ENCODE measurements around the gene FEM1B.

FEM1B gene

GRCh38 chr15:68249058-68249713 is 28.4 kb upstream of the FEM1B start:
- ChIA-PET CTCF (interaction anchor here (0.8 to 7.8 kb wide), 2 partner anchors 57 to 290 kb away, joined by 3 to 158 read pairs; no protein-coding TSS in a partner anchor), POLR2A (no interaction called here)
- Histone ChIP-seq H3K36me3 (ENCODE audit: control insufficient read depth in 2 of 2, insufficient read depth in 1 of 2, low read length in 2 of 2) (no peaks in the 10 kb centered on the region), H3K27ac (ENCODE audit: extremely low read depth, low read depth, low read length) (no peak overlapping the region), H3K4me3 (ENCODE audit: low read depth, low read length) (no peak overlapping the region), H3K9me3 (ENCODE audit: control insufficient read depth, insufficient read depth, low read depth, low read length) (no peaks in the 10 kb centered on the region; the same call in none of the 2 replicates), H3K4me1 (ENCODE audit: control insufficient read depth, insufficient read depth, low read length) (0 out of 2 replicates have a peak, but pooled peaks cover 2% of the 10 kb centered on the region)
- TF ChIP-seq ZNF146 (tag by site-specific recombination; IDR thresholded peaks at IDR 0.05) = peak; percentile 40
- no peak for TF ChIP-seq ZNF292 (tag by site-specific recombination; IDR thresholded peaks at IDR 0.05; ENCODE audit: borderline replicate concordance, low read depth)

GRCh38 chr15:68252925-68253534 is 24.5 kb upstream of the FEM1B start:
- Histone ChIP-seq H3K4me3 (ENCODE audit: low read depth, low read length) (no peak overlapping the region), H3K27ac (ENCODE audit: extremely low read depth, low read depth, low read length) (no peak overlapping the region), H3K4me1 (ENCODE audit: control insufficient read depth, insufficient read depth, low read length) (0 out of 2 replicates have a peak, but pooled peaks cover 2% of the 10 kb centered on the region), H3K36me3 (ENCODE audit: control insufficient read depth in 2 of 2, insufficient read depth in 1 of 2, low read length in 2 of 2) (no peaks in the 10 kb centered on the region), H3K9me3 (ENCODE audit: control insufficient read depth, insufficient read depth, low read depth, low read length) (no peaks in the 10 kb centered on the region; the same call in 1 of the 2 replicates)
- POLR2A ChIA-PET = interaction anchor here (0.6 to 1.4 kb wide), 8 partner anchors 9 to 1985 kb away, joined by 3 to 12 read pairs (median 3); partner anchors contain the start of gene FEM1B
- TF ChIP-seq ZNF654 (tag by site-specific recombination; IDR thresholded peaks at IDR 0.05; ENCODE audit: low read depth) (peak; percentile 93), ZNF660 (tag by site-specific recombination; IDR thresholded peaks at IDR 0.05) (peak; percentile 74), GLIS1 (tag by site-specific recombination; IDR thresholded peaks at IDR 0.05) (no peak), ZNF2 (tag by site-specific recombination; IDR thresholded peaks at IDR 0.05) (peak; percentile 57; the same call in 1 of the 2 replicates), KLF16 (tag by site-specific recombination; IDR thresholded peaks at IDR 0.05) (no peak), ZNF24 (tag by site-specific recombination; IDR thresholded peaks at IDR 0.05) (0 out of 2 replicates have a peak, but pooled peaks have one; percentile 43), PRDM1 (tag by site-specific recombination; IDR thresholded peaks at IDR 0.05) (peak; percentile 89)
- TF ChIP-seq, protein P1, sequence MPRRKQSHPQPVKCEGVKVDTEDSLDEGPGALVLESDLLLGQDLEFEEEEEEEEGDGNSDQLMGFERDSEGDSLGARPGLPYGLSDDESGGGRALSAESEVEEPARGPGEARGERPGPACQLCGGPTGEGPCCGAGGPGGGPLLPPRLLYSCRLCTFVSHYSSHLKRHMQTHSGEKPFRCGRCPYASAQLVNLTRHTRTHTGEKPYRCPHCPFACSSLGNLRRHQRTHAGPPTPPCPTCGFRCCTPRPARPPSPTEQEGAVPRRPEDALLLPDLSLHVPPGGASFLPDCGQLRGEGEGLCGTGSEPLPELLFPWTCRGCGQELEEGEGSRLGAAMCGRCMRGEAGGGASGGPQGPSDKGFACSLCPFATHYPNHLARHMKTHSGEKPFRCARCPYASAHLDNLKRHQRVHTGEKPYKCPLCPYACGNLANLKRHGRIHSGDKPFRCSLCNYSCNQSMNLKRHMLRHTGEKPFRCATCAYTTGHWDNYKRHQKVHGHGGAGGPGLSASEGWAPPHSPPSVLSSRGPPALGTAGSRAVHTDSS (tag by site-specific recombination; IDR thresholded peaks at IDR 0.05) = no peak
- TF ChIP-seq, protein P2, sequence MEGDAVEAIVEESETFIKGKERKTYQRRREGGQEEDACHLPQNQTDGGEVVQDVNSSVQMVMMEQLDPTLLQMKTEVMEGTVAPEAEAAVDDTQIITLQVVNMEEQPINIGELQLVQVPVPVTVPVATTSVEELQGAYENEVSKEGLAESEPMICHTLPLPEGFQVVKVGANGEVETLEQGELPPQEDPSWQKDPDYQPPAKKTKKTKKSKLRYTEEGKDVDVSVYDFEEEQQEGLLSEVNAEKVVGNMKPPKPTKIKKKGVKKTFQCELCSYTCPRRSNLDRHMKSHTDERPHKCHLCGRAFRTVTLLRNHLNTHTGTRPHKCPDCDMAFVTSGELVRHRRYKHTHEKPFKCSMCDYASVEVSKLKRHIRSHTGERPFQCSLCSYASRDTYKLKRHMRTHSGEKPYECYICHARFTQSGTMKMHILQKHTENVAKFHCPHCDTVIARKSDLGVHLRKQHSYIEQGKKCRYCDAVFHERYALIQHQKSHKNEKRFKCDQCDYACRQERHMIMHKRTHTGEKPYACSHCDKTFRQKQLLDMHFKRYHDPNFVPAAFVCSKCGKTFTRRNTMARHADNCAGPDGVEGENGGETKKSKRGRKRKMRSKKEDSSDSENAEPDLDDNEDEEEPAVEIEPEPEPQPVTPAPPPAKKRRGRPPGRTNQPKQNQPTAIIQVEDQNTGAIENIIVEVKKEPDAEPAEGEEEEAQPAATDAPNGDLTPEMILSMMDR (tag by site-specific recombination; IDR thresholded peaks at IDR 0.05) = peak; percentile 80
- CTCF ChIA-PET = interaction anchor here (0.5 to 7.8 kb wide), 55 partner anchors 8 to 1111 kb away, joined by 3 to 158 read pairs (median 4); partner anchors contain the start of genes CLN6, FEM1B and ITGA11

GRCh38 chr15:68256675-68257450 is 20.7 kb upstream of the FEM1B start:
- Histone ChIP-seq H3K36me3 (ENCODE audit: control insufficient read depth in 2 of 2, insufficient read depth in 1 of 2, low read length in 2 of 2) (no peaks in the 10 kb centered on the region), H3K4me3 (ENCODE audit: low read depth, low read length) (peak overlapping the region; percentile 1; the same call in 1 of the 2 replicates), H3K4me1 (ENCODE audit: control insufficient read depth, insufficient read depth, low read length) (0 out of 2 replicates have a peak, but pooled peaks cover 2% of the 10 kb centered on the region), H3K9me3 (ENCODE audit: control insufficient read depth, insufficient read depth, low read depth, low read length) (no peaks in the 10 kb centered on the region), H3K27ac (ENCODE audit: extremely low read depth, low read depth, low read length) (no peak overlapping the region)
- TF ChIP-seq ZNF394 (tag by site-specific recombination; IDR thresholded peaks at IDR 0.05; ENCODE audit: borderline replicate concordance) = no peak
- TF ChIP-seq ZNF202 (tag by site-specific recombination; IDR thresholded peaks at IDR 0.05; ENCODE audit: borderline replicate concordance) = peak; percentile 48; the same call in 1 of the 2 replicates
- TF ChIP-seq PRDM1 (tag by site-specific recombination; IDR thresholded peaks at IDR 0.05) = no peak
- TF ChIP-seq ZNF423 (tag by site-specific recombination; IDR thresholded peaks at IDR 0.05) = no peak
- POLR2A ChIA-PET = interaction anchor here (0.9 to 1.0 kb wide), 2 partner anchors 14 to 21 kb away, joined by 3 to 5 read pairs; partner anchors contain the start of gene FEM1B
- CTCF ChIA-PET = interaction anchor here (0.6 to 0.7 kb wide), 2 partner anchors 49 to 117 kb away, joined by 5 to 6 read pairs; no protein-coding TSS in a partner anchor
